MM.1S (cell line): Measurements from ENCODE around the gene MAGEA2B.
"Not testable (repeated sequence)": the region's sequence is repeated elsewhere in the genome, so short reads cannot be mapped to it uniquely, and the experiment has no call there.

Source experiments
- EZH2 ChIP-seq: fragments of 300-600 bp; sonication (generic); optimal IDR thresholded peaks from 2 replicates; pipeline ENCODE3; 2017; ENCODE audit warnings: low read depth, mild to moderate bottlenecking, antibody characterized with exemption, low read length, mixed read lengths
- TF ChIP-seq, protein P1 (sequence below): fragments of 300-600 bp; sonication (generic); IDR thresholded peaks from 2 replicates; pipeline ENCODE4 v1.5.1; 2016; ENCODE audit warnings: antibody characterized with exemption, low read length, mixed read lengths

DNA sequence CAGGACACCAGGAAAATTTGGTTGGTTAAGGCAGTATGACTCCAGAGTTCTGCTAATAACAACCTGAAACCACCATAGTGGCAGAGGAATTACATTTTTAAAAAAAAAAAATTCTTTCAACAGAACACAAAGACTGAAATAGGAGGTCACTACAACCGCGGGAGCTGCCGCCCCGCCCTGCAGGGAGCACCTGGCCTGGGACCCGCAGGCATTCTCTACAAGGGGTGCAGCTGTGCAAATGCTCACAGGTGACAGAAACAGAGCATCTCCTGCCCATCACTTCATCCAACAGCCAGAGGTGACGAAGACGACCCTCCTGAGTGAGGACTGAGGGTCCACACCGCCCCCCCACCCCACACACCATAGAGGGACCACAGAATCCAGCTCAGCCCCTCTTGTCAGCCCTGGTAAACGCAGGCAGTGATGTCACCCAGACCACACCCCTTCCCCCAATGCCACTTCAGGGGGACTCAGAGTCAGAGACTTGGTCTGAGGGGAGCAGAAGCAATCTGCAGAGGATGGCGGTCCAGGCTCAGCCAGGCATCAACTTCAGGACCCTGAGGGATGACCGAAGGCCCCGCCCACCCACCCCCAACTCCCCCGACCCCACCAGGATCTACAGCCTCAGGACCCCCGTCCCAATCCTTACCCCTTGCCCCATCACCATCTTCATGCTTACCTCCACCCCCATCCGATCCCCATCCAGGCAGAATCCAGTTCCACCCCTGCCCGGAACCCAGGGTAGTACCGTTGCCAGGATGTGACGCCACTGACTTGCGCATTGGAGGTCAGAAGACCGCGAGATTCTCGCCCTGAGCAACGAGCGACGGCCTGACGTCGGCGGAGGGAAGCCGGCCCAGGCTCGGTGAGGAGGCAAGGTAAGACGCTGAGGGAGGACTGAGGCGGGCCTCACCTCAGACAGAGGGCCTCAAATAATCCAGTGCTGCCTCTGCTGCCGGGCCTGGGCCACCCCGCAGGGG lies 16.2 kb upstream of the MAGEA2B start, which contains the start of gene MAGEA3:
- TF ChIP-seq EZH2, result not testable (repeated sequence)
- TF ChIP-seq, protein P1, sequence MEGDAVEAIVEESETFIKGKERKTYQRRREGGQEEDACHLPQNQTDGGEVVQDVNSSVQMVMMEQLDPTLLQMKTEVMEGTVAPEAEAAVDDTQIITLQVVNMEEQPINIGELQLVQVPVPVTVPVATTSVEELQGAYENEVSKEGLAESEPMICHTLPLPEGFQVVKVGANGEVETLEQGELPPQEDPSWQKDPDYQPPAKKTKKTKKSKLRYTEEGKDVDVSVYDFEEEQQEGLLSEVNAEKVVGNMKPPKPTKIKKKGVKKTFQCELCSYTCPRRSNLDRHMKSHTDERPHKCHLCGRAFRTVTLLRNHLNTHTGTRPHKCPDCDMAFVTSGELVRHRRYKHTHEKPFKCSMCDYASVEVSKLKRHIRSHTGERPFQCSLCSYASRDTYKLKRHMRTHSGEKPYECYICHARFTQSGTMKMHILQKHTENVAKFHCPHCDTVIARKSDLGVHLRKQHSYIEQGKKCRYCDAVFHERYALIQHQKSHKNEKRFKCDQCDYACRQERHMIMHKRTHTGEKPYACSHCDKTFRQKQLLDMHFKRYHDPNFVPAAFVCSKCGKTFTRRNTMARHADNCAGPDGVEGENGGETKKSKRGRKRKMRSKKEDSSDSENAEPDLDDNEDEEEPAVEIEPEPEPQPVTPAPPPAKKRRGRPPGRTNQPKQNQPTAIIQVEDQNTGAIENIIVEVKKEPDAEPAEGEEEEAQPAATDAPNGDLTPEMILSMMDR, result not testable (repeated sequence)
